Keratinocyte (primary cell): ENCODE results near the gene PYGO1. TPM values are rescaled to one million over a fixed set of nuclear protein-coding genes. Genes with fewer than 3 reads are reported as not detected.
A peak's percentile ranks its signal among the peaks of the same experiment; 100 is the strongest.

Source experiments
- DNase-seq: peaks from one replicate; pipeline ENCODE4 v3.0.0-alpha.2; 2011; ENCODE audit warnings: low read depth, missing footprints, low spot score
- FAIRE-seq: peaks from 2 replicates; lab custom pipeline; 2011; peaks lifted over from hg19 to GRCh38; lab: Jason Lieb, UNC
- H2AFZ ChIP-seq: 2 replicates; pipeline ENCODE4 v1.6.0; 2012; ENCODE audit warnings: low read length, control low read depth, inconsistent platforms; ENCODE audit not compliant: control insufficient read depth
- H3K27ac ChIP-seq: 2 replicates; pipeline ENCODE4 v1.5.1; 2011; ENCODE audit warnings: low read length; ENCODE audit not compliant: control insufficient read depth, insufficient read depth
- H3K27me3 ChIP-seq: 3 replicates; pipeline ENCODE4 v1.6.0; 2011; ENCODE audit warnings: low read length; ENCODE audit not compliant: control insufficient read depth, insufficient read depth; ENCODE audit errors: extremely low read depth
- H3K36me3 ChIP-seq, 2 experiments: 2 replicates in 1 of 2; 3 replicates in 1 of 2; pipeline ENCODE4 v1.5.1; 2011; ENCODE audit warnings: low read length in 2 of 2, mild to moderate bottlenecking in 1 of 2; ENCODE audit not compliant: control insufficient read depth in 2 of 2, insufficient read depth in 2 of 2; ENCODE audit errors: extremely low read depth in 1 of 2
- H3K4me1 ChIP-seq: 3 replicates; pipeline ENCODE4 v1.5.1; 2011; ENCODE audit warnings: low read length; ENCODE audit not compliant: control insufficient read depth, insufficient read depth; ENCODE audit errors: extremely low read depth
- H3K4me2 ChIP-seq: 3 replicates; pipeline ENCODE4 v1.6.0; 2011; ENCODE audit warnings: low read depth, low read length; ENCODE audit not compliant: control insufficient read depth, insufficient read depth; ENCODE audit errors: extremely low read depth
- H3K4me3 ChIP-seq, 3 experiments: fragments of 200-600 bp in 1 of 3; sonication (generic) in 1 of 3; 2 replicates in 2 of 3; 3 replicates in 1 of 3; pipeline ENCODE4 v1.5.1; 2011 to 2016; ENCODE audit warnings: low read length in 3 of 3, mild to moderate bottlenecking in 3 of 3, control low read depth in 2 of 3, inconsistent platforms in 1 of 3, low read depth in 1 of 3, mixed read lengths in 1 of 3, mixed run types in 1 of 3, moderate library complexity in 1 of 3; ENCODE audit not compliant: control insufficient read depth in 2 of 3, insufficient read depth in 2 of 3; ENCODE audit errors: extremely low read depth in 1 of 3
- H3K79me2 ChIP-seq: 2 replicates; pipeline ENCODE4 v1.6.0; 2012; ENCODE audit warnings: low read length; ENCODE audit not compliant: control insufficient read depth, insufficient read depth
- H3K9ac ChIP-seq: 3 replicates; pipeline ENCODE4 v1.6.0; 2011; ENCODE audit warnings: low read length; ENCODE audit not compliant: control insufficient read depth, insufficient read depth; ENCODE audit errors: extremely low read depth
- H3K9me1 ChIP-seq: 3 replicates; pipeline ENCODE4 v1.6.0; 2011; ENCODE audit warnings: low read length; ENCODE audit not compliant: control insufficient read depth, insufficient read depth; ENCODE audit errors: extremely low read depth
- H3K9me3 ChIP-seq: 2 replicates; pipeline ENCODE4 v1.5.1; 2012; ENCODE audit warnings: low read depth, low read length; ENCODE audit not compliant: control insufficient read depth
- H4K20me1 ChIP-seq: 3 replicates; pipeline ENCODE4 v1.6.0; 2011; ENCODE audit warnings: low read length; ENCODE audit not compliant: control insufficient read depth, insufficient read depth; ENCODE audit errors: extremely low read depth
- CTCF ChIP-seq, 3 experiments: IDR thresholded peaks in 1 of 3; conservative IDR thresholded peaks in 1 of 3; optimal IDR thresholded peaks in 1 of 3; 2 replicates in 2 of 3; 3 replicates in 1 of 3; pipeline versions ENCODE3 to v1.5.1; 2011; ENCODE audit warnings: low read length in 3 of 3, mild to moderate bottlenecking in 3 of 3, moderate library complexity in 2 of 3, control low read depth in 1 of 3, inconsistent platforms in 1 of 3; ENCODE audit not compliant: insufficient read depth in 2 of 3; ENCODE audit errors: extremely low read depth in 1 of 3
- EZH2 ChIP-seq: IDR thresholded peaks from one replicate; pipeline ENCODE4 v1.6.1; 2012; ENCODE audit warnings: inconsistent platforms, mild to moderate bottlenecking, low read length, moderate library complexity
- dilution Hi-C: fragments of 300-500 bp; cut with MboI; formaldehyde crosslinking; loops from one replicate; pipeline ENCODE4 v1.7.0; 2020; ENCODE audit warnings: low sequenced_read_pairs; ENCODE audit not compliant: extremely low pct_ligation_motif_present
- polyA plus RNA-seq, 5 experiments: library from polyadenylated mRNA; depleted of rRNA in 3 of 5; stranded (reverse) in 3 of 5; stranded (forward) in 1 of 5; unstranded in 1 of 5; fragments of >200 nt; gene quantifications; 1 replicate in 1 of 5; 2 replicates in 3 of 5; 3 replicates in 1 of 5; pipeline versions ENCODE4 v1.2.1 to v1.2.3, GENCODE V29; 2011 to 2012; ENCODE audit warnings: missing spikeins in 2 of 5, low read depth in 1 of 5, low replicate concordance in 1 of 5

Gene PYGO1
- polyA plus RNA-seq, 1 donor (not counting 4 experiments of a cell fraction or from before 2014, with no cell fraction given): 2.2 TPM

- Histone ChIP-seq H3K9me3 (no peaks in the 10 kb centered on the region), H3K36me3 (no peaks in the 10 kb centered on the region), H3K9ac (no peak overlapping the region), H3K4me2 (no peak overlapping the region), H3K9me1 (no peaks in the 10 kb centered on the region), H4K20me1 (no peaks in the 10 kb centered on the region), H3K4me1 (no peaks in the 10 kb centered on the region), H3K27ac (no peak overlapping the region), H3K4me3 (no peak overlapping the region), H2AFZ (no peak overlapping the region), H3K27me3 (no peaks in the 10 kb centered on the region), H3K79me2 (no peaks in the 10 kb centered on the region)
- TF ChIP-seq EZH2: no peak
- TF ChIP-seq CTCF (optimal IDR thresholded peaks at IDR 0.05 in 1 of 3, IDR thresholded peaks at IDR 0.05 in 1 of 3, conservative IDR thresholded peaks at IDR 0.05 in 1 of 3; ENCODE audit: extremely low read depth in 1 of 3, insufficient read depth in 2 of 3, low read length in 3 of 3): no peak
- DNase-seq: no peak
- dilution Hi-C loops: no loop called here
- FAIRE-seq: peak; percentile 39
Observed at GRCh38 chr15:55613727-55614126, 25.6 kb upstream of the PYGO1 start.

GRCh38 chr15:55606214-55606613, 18.1 kb upstream of the PYGO1 start:
- Histone ChIP-seq H3K9ac (no peak overlapping the region), H3K27me3 (no peaks in the 10 kb centered on the region), H3K9me1 (no peaks in the 10 kb centered on the region), H3K36me3 (no peaks in the 10 kb centered on the region), H2AFZ (no peak overlapping the region), H3K4me3 (no peak overlapping the region), H3K9me3 (no peaks in the 10 kb centered on the region), H3K4me2 (no peak overlapping the region), H4K20me1 (no peaks in the 10 kb centered on the region), H3K27ac (no peak overlapping the region), H3K79me2 (no peaks in the 10 kb centered on the region), H3K4me1 (no peaks in the 10 kb centered on the region)
- TF ChIP-seq CTCF (optimal IDR thresholded peaks at IDR 0.05 in 1 of 3, IDR thresholded peaks at IDR 0.05 in 1 of 3, conservative IDR thresholded peaks at IDR 0.05 in 1 of 3; ENCODE audit: extremely low read depth in 1 of 3, insufficient read depth in 2 of 3, low read length in 3 of 3) (no peak), EZH2 (no peak)
- no peak for FAIRE-seq
- dilution Hi-C loops: no loop called here
- no peak for DNase-seq
